Erythroblast (primary cell): ENCODE data around the gene PLAC9.
"Not testable (repeated sequence)": the region's sequence is repeated elsewhere in the genome, so short reads cannot be mapped to it uniquely, and the experiment has no call there.

Source experiments
- DNase-seq, 2 experiments: peaks; one replicate each; lab custom pipeline; 2025; lab: John Stamatoyannopoulos, UW
- GATA1 ChIP-seq: IDR thresholded peaks from 2 replicates; pipeline ENCODE4 v1.6.1; 2011; ENCODE audit warnings: low read depth, mild to moderate bottlenecking, control low read depth, low read length, moderate library complexity
- POLR2A ChIP-seq: IDR thresholded peaks from 2 replicates; pipeline ENCODE4 v1.6.1; 2011; ENCODE audit warnings: mild to moderate bottlenecking, low read length

Gene PLAC9

GRCh38 chr10:80132299-80133139, at the start of gene PLAC9:
Gene PLAC9, plus strand, starts transcription at chr10:80132730. Its CDS starts 33 bp downstream, at chr10:80132763.
- DNase-seq, result no peak

DNA sequence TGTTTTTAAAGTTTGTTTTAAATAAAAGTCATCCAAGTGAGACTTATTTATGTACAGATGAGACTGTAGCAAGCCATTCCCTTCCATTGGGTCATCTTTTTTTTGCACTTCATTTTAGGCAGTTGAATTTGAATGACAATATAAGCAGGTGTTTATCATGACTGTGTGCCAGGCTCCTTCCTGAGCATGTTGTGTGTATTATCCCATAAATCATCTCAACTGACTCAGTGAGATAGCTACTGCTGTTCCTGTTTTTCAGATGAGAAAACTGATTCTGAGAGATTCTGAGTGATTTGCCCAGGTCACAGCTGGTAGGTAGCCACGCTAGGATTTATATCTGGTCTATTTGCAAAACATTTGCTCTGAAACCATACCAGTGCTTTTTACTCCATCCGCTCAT, 42.4 kb upstream of the PLAC9 start:
- TF ChIP-seq POLR2A, result no peak
- TF ChIP-seq GATA1, result no peak
- no peak for DNase-seq

More at GRCh38 chr10:80132299-80133139, at the start of gene PLAC9:
- TF ChIP-seq POLR2A (no peak), GATA1 (no peak)

DNA sequence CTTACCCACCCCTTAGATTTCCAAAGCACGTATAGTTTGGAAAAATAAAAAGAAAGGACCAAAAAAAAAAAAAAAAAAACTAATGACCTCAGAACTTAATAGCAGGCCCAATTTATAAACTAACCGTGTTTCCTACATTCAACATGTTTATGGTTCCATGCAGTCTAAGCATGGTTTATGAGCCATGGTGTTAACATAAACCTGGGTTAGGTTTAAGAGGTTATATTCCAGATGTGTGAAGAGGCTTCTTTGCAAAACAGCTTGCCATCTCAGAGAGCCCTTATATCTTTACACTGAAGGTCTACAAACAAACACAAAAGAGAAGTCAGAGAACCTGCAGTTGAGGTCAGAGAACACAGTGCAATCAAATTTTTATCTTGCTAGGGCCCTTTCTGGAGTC, 38.3 kb upstream of the PLAC9 start:
- TF ChIP-seq GATA1 (no peak), POLR2A (no peak)
- no peak for DNase-seq

- not testable (repeated sequence) for DNase-seq
These were observed 34.3 kb upstream of the PLAC9 start for GRCh38 chr10:80098272-80098671.

- not testable (repeated sequence) for DNase-seq
These were observed 33.2 kb upstream of the PLAC9 start for GRCh38 chr10:80099295-80099694.

DNA sequence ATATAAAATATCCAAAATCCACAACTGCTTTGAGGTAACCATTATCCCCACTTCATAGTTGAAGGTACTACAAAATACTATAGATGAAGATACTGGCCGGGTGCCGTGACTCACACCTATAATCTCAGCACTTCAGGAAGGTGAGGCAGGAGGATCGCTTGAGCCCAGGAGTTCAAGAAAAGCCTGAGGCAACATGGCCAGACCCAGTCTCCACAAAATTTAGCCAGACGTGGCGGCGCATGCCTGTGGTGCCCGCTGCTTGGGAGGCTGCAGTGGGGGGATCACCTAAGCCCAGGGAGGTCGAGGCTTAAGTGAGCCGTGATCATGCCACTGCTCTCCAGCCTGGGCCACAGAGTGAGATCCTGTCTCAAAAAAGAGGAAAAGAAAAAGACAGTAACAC, 32.4 kb upstream of the PLAC9 start:
- no peak for DNase-seq
- TF ChIP-seq GATA1, result no peak
- TF ChIP-seq POLR2A, result no peak

- TF ChIP-seq GATA1, result no peak
- TF ChIP-seq POLR2A, result no peak
- no peak for DNase-seq
These were observed 31.5 kb upstream of the PLAC9 start for GRCh38 chr10:80100861-80101695.

- TF ChIP-seq GATA1, result no peak
- DNase-seq, result no peak
These were observed 28.2 kb upstream of the PLAC9 start for GRCh38 chr10:80104066-80104926.

GRCh38 chr10:80108576-80109239, 23.8 kb upstream of the PLAC9 start:
- DNase-seq, result peak in 1 of 2 experiments; percentile 4
- TF ChIP-seq GATA1 (no peak), POLR2A (no peak)

- DNase-seq, result no peak
These were observed 21.5 kb upstream of the PLAC9 start for GRCh38 chr10:80110986-80111385.

DNA sequence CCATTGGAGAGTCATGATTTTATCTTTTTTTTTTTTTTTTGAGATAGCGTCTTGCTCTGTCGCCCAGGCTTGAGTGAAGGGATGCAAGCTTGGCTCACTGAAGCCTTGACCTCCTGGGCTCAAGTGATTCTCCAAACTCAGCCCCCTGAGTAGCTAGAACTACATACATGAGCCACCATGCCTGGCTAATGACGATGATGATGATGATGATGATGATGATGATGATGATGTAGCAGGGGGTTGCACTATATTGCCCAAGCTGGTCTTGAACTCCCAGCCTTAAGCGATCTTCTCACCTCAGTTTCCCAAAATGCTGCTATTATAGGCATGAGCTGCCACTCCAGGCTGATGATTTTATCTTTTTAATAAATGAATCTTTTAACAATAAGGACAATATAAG, 13.9 kb upstream of the PLAC9 start:
- no peak for DNase-seq
- TF ChIP-seq GATA1, result no peak
- no peak for TF ChIP-seq POLR2A

More at GRCh38 chr10:80110986-80111385, 21.5 kb upstream of the PLAC9 start:
- no peak for TF ChIP-seq GATA1

DNA sequence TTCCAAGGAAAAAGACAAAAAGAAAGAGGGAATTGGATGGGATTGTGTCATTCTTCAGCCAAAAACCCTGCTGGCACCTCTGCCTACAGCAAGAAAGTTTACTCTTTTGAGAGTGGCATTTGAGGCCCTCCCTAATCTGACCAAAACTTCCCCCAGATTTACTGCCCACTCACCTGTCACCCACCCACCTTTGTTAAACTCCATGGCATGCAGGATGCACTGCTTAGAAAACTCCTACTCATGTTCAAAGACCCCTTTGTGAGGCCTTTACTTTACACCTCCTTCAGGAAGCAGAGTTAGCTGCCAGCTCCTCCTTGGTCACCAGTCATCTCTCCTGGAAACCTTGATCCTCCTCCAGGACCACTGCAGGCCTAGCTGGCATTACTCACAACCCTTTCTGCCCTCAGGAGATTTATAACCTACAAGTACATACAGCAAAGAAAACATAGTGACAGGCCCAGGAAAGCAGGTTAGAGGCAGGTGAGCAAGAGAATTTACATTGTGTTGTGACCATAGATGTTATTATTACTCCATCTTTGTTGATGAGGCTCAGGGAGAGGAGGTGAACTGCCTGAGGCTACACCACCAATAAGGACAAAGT, 10.3 kb upstream of the PLAC9 start:
- TF ChIP-seq POLR2A (no peak), GATA1 (no peak)
- no peak for DNase-seq

DNA sequence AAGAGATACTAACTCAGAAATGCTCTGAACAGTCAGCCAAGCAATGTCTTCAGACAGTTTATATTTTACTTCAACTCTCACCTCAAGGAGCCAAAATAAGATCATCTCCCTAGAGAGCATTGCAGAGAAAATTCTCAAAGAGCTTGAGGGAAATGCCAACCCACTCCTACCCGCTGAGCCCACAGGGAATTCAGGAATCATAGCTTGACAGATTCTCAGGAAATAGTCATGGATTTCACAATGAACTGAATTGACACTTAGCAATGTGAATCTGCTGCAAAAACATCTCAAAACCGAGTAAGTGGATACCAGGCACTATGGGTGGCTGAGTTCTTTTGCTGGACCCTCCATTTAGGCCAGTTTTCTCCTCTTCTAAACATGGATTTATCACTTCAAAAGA, 9.8 kb upstream of the PLAC9 start:
- DNase-seq, result no peak
- TF ChIP-seq POLR2A (no peak), GATA1 (no peak)
